Measurements from ENCODE around the gene ACYP1.

Gene ACYP1

GRCh38 chr14:75049136-75049535, 14.7 kb downstream of the ACYP1 start:
- TF ChIP-seq CTCF (IDR thresholded peaks at IDR 0.05; ENCODE audit: low read depth, low read length) = no peak
- DNase-seq (ENCODE audit: extremely low read depth, low read depth) = no peak

GRCh38 chr14:75048101-75048500, 15.7 kb downstream of the ACYP1 start:
- no peak for DNase-seq (ENCODE audit: extremely low read depth, low read depth)
- no peak for TF ChIP-seq CTCF (IDR thresholded peaks at IDR 0.05; ENCODE audit: low read depth, low read length)

GRCh38 chr14:75047506-75047905, 16.3 kb downstream of the ACYP1 start:
- TF ChIP-seq CTCF (IDR thresholded peaks at IDR 0.05; ENCODE audit: low read depth, low read length) = no peak
- no peak for DNase-seq (ENCODE audit: extremely low read depth, low read depth)

- TF ChIP-seq CTCF (IDR thresholded peaks at IDR 0.05; ENCODE audit: low read depth, low read length) = no peak
- no peak for DNase-seq (ENCODE audit: extremely low read depth, low read depth)
These were observed 16.9 kb downstream of the ACYP1 start for GRCh38 chr14:75046899-75047298.

- DNase-seq (ENCODE audit: extremely low read depth, low read depth) = no peak
- no peak for TF ChIP-seq CTCF (IDR thresholded peaks at IDR 0.05; ENCODE audit: low read depth, low read length)
These were observed 17.5 kb downstream of the ACYP1 start for GRCh38 chr14:75046275-75046674.

GRCh38 chr14:75044752-75045151, 19.1 kb downstream of the ACYP1 start:
- no peak for TF ChIP-seq CTCF (IDR thresholded peaks at IDR 0.05; ENCODE audit: low read depth, low read length)
- no peak for DNase-seq (ENCODE audit: extremely low read depth, low read depth)

- no peak for DNase-seq (ENCODE audit: extremely low read depth, low read depth)
- TF ChIP-seq CTCF (IDR thresholded peaks at IDR 0.05; ENCODE audit: low read depth, low read length) = no peak
These were observed 19.5 kb downstream of the ACYP1 start for GRCh38 chr14:75044322-75044721.
